ENCODE measurements around the gene AGAP3.

DNA sequence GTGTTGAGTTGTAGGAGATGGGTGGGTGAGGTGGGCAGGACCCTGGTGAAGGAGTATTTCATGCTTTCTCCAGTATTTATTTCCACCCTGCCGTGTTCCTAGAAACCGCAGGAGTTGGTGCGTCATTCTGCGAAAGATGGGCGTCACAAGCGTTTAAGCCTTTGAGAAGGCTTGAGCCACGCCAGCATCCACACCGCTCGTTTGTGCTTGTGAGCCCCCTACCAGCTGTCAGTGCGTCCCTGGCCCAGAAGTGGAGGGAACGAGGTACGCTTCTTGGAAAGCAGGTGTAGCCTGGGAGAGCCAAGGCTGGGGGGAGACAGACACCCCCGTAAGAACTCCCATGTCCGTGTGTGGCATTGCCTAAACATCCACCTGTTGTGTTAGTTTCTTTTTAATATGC is 5.7 kb downstream of the AGAP3 start:
- TF ChIP-seq TAF1 (IDR thresholded peaks at IDR 0.05; ENCODE audit: borderline replicate concordance, insufficient read depth, low read length) (no peak), POLR2AphosphoS5 (IDR thresholded peaks at IDR 0.05; ENCODE audit: low read depth, low read length) (no peak), SIN3A (IDR thresholded peaks at IDR 0.05; ENCODE audit: borderline replicate concordance, insufficient read depth, low read length) (no peak), FOXP2 (optimal IDR thresholded peaks at IDR 0.05; ENCODE audit: borderline replicate concordance, extremely low read depth, extremely low read length, insufficient read depth) (no peak)
- TF ChIP-seq, protein P1, sequence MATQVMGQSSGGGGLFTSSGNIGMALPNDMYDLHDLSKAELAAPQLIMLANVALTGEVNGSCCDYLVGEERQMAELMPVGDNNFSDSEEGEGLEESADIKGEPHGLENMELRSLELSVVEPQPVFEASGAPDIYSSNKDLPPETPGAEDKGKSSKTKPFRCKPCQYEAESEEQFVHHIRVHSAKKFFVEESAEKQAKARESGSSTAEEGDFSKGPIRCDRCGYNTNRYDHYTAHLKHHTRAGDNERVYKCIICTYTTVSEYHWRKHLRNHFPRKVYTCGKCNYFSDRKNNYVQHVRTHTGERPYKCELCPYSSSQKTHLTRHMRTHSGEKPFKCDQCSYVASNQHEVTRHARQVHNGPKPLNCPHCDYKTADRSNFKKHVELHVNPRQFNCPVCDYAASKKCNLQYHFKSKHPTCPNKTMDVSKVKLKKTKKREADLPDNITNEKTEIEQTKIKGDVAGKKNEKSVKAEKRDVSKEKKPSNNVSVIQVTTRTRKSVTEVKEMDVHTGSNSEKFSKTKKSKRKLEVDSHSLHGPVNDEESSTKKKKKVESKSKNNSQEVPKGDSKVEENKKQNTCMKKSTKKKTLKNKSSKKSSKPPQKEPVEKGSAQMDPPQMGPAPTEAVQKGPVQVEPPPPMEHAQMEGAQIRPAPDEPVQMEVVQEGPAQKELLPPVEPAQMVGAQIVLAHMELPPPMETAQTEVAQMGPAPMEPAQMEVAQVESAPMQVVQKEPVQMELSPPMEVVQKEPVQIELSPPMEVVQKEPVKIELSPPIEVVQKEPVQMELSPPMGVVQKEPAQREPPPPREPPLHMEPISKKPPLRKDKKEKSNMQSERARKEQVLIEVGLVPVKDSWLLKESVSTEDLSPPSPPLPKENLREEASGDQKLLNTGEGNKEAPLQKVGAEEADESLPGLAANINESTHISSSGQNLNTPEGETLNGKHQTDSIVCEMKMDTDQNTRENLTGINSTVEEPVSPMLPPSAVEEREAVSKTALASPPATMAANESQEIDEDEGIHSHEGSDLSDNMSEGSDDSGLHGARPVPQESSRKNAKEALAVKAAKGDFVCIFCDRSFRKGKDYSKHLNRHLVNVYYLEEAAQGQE (IDR thresholded peaks at IDR 0.05; ENCODE audit: insufficient read depth in 1 of 2, low read depth in 2 of 2, low read length in 2 of 2), result no peak

Measured in PFSK-1 (cell line).